PC-3 (cell line): Measurements from ENCODE around the gene RAB30. TPM values are rescaled to one million over a fixed set of nuclear protein-coding genes. Genes with fewer than 3 reads are reported as not detected.

Source experiments
- ATAC-seq: fragments of 200-7000 bp; cut with Tn5 transposase; 2 replicates; pipeline ENCODE4 v1.9.1; 2020; ENCODE audit warnings: mild to moderate bottlenecking, moderate library complexity
- BruUV-seq: library from RNA; stranded (reverse); fragments of 400-500 nt; replicated peaks from 2 replicates; lab custom pipeline; 2021; lab: Mats Ljungman, UMichigan
- CTCF ChIA-PET: fragments of 300-600 bp; sonication (Branson Sonifier 250); formaldehyde crosslinking; loops from one replicate; lab custom pipeline; 2022; ENCODE audit warnings: antibody characterized with exemption; lab: Charles Lee
- POLR2A ChIA-PET: fragments of 300-600 bp; sonication (Branson Sonifier 250); formaldehyde crosslinking; loops from one replicate; lab custom pipeline; 2022; ENCODE audit warnings: antibody characterized with exemption; ENCODE audit not compliant: unreplicated experiment; lab: Charles Lee
- DNase-seq: peaks from one replicate; pipeline ENCODE4 v3.0.0-alpha.2; 2015
- H2AFZ ChIP-seq: fragments of 300-600 bp; sonication (generic); 2 replicates; pipeline ENCODE4 v1.6.0; 2016; ENCODE audit warnings: antibody characterized with exemption, low read length
- H3F3A ChIP-seq: fragments of 300-600 bp; sonication (generic); one replicate; pipeline ENCODE4 v1.6.0; 2017; ENCODE audit warnings: antibody characterized with exemption, low read length, control low read depth, mild to moderate bottlenecking; ENCODE audit not compliant: unreplicated experiment
- H3K27ac ChIP-seq: fragments of 300-600 bp; sonication (generic); 2 replicates; pipeline ENCODE4 v1.5.1; 2016; ENCODE audit warnings: mild to moderate bottlenecking, low read length
- H3K27me3 ChIP-seq: fragments of 300-600 bp; sonication (generic); 2 replicates; pipeline ENCODE4 v1.6.1; 2016; ENCODE audit warnings: low read length, mixed read lengths
- H3K36me3 ChIP-seq: fragments of 300-600 bp; sonication (generic); 2 replicates; pipeline ENCODE4 v1.6.1; 2016; ENCODE audit warnings: low read depth, mixed run types, low read length, mixed read lengths
- H3K4me1 ChIP-seq: fragments of 300-600 bp; sonication (generic); 2 replicates; pipeline ENCODE4 v1.5.1; 2016; ENCODE audit warnings: low read length; ENCODE audit not compliant: insufficient read depth
- H3K4me2 ChIP-seq: fragments of 300-600 bp; sonication (generic); 2 replicates; pipeline ENCODE4 v1.6.0; 2016; ENCODE audit warnings: low read length
- H3K4me3 ChIP-seq: fragments of 300-600 bp; sonication (generic); 2 replicates; pipeline ENCODE4 v1.5.1; 2016; ENCODE audit warnings: mild to moderate bottlenecking, low read length, mixed read lengths
- H3K79me2 ChIP-seq: fragments of 300-600 bp; sonication (generic); 2 replicates; pipeline ENCODE4 v1.6.1; 2017; ENCODE audit warnings: low read length, mixed read lengths
- H3K9ac ChIP-seq: fragments of 300-600 bp; sonication (generic); 2 replicates; pipeline ENCODE4 v1.6.0; 2016; ENCODE audit warnings: mild to moderate bottlenecking, low read length
- H3K9me2 ChIP-seq: fragments of 300-600 bp; sonication (generic); replicated peaks from 2 replicates; pipeline ENCODE4 v1.6.1; 2016; ENCODE audit warnings: mixed run types, low read length, mixed read lengths
- H3K9me3 ChIP-seq: fragments of 300-600 bp; sonication (generic); 2 replicates; pipeline ENCODE4 v1.6.1; 2016; ENCODE audit warnings: low read length, mixed read lengths
- H4K20me1 ChIP-seq: fragments of 300-600 bp; sonication (generic); 2 replicates; pipeline ENCODE4 v1.6.1; 2016; ENCODE audit warnings: low read length, mixed read lengths
- CTCF ChIP-seq: fragments of 300-600 bp; sonication (generic); conservative IDR thresholded peaks from 2 replicates; pipeline ENCODE4 v1.5.1; 2017; ENCODE audit warnings: antibody characterized with exemption, low read depth, mild to moderate bottlenecking, low read length
- EZH2 ChIP-seq: fragments of 300-600 bp; sonication (generic); IDR thresholded peaks from one replicate; pipeline ENCODE4 v1.6.1; 2017; ENCODE audit warnings: antibody characterized with exemption, mild to moderate bottlenecking, low read length; ENCODE audit not compliant: unreplicated experiment
- EZH2phosphoT487 ChIP-seq: fragments of 300-600 bp; sonication (generic); IDR thresholded peaks from 2 replicates; pipeline ENCODE4 v1.6.1; 2018; ENCODE audit warnings: mild to moderate bottlenecking, antibody characterized with exemption, low read length, borderline replicate concordance
- intact Hi-C: fragments of 100-400 bp; cut with micrococcal nuclease; formaldehyde crosslinking; loops from 2 replicates; pipeline ENCODE4 v1.9.0; 2023
- total RNA-seq: library from RNA; depleted of rRNA; stranded (reverse); fragments of >200 nt; gene quantifications from 2 replicates; pipeline ENCODE4 v1.2.3, GENCODE V29; 2014

RAB30 gene
- total RNA-seq, 1 experiment from 2014 or later, result 6.6 TPM

GRCh38 chr11:83072350-83073242 lies 899 bp upstream of the RAB30 start:
- CTCF ChIA-PET, result interaction anchor here (1.2 kb wide), 1 partner anchor 205 kb away, joined by 4 read pairs; no protein-coding TSS in a partner anchor
- BruUV-seq, result TSS peak; percentile 80

GRCh38 chr11:83070731-83071566 lies 748 bp downstream of the RAB30 start:
- Histone ChIP-seq H3K4me2 (peak overlapping the region; percentile 93), H3K36me3 (peaks cover 5% of the 10 kb centered on the region; the same call in 1 of the 2 replicates), H4K20me1 (no peaks in the 10 kb centered on the region), H3K79me2 (peaks cover 80% of the 10 kb centered on the region), H3K4me3 (peak overlapping the region; percentile 86), H3F3A (no peaks in the 10 kb centered on the region), H2AFZ (peak overlapping the region; percentile 78), H3K27ac (peak overlapping the region; percentile 58), H3K9ac (peak overlapping the region; percentile 51), H3K4me1 (peaks cover 38% of the 10 kb centered on the region), H3K9me3 (no peaks in the 10 kb centered on the region), H3K27me3 (no peaks in the 10 kb centered on the region), H3K9me2 (no peaks in the 10 kb centered on the region)
- BruUV-seq, result TSS peak; percentile 62
- TF ChIP-seq EZH2, result no peak
- no peak for TF ChIP-seq EZH2phosphoT487
- TF ChIP-seq CTCF, result no peak
- intact Hi-C loops, result loop anchor here (1.0 to 5.0 kb wide), 8 partner anchors 19 to 165 kb away; no protein-coding TSS in a partner anchor
- ATAC-seq (peak; percentile 8), DNase-seq (no peak)
- ChIA-PET POLR2A (interaction anchor here (0.6 to 1.7 kb wide), 5 partner anchors 19 to 140 kb away, joined by 3 to 15 read pairs (median 4); no protein-coding TSS in a partner anchor), CTCF (interaction anchor here (0.8 to 1.2 kb wide), 2 partner anchors 19 to 144 kb away, joined by 3 to 4 read pairs; no protein-coding TSS in a partner anchor)

More at GRCh38 chr11:83072350-83073242, 899 bp upstream of the RAB30 start:
- no peak for DNase-seq
- no peaks in the 10 kb centered on the region for H3F3A ChIP-seq
- H3K4me2 ChIP-seq, result peak overlapping the region; percentile 92
- ATAC-seq, result no peak
- intact Hi-C loops, result loop anchor here (1.0 to 5.0 kb wide), 4 partner anchors 95 to 171 kb away; partner anchors contain the start of gene DDIAS
- POLR2A ChIA-PET, result interaction anchor here (0.6 to 1.7 kb wide), 3 partner anchors 21 to 84 kb away, joined by 3 to 4 read pairs (median 4); partner anchors contain the start of gene PCF11
- peaks cover 38% of the 10 kb centered on the region for H3K4me1 ChIP-seq
- no peaks in the 10 kb centered on the region for H4K20me1 ChIP-seq
- peak overlapping the region; percentile 86 for H3K4me3 ChIP-seq
- peak overlapping the region; percentile 69 for H2AFZ ChIP-seq
- no peaks in the 10 kb centered on the region for H3K9me2 ChIP-seq
- peaks cover 63% of the 10 kb centered on the region for H3K79me2 ChIP-seq
- peak overlapping the region; percentile 93 for H3K9ac ChIP-seq
- peak overlapping the region; percentile 63 for H3K27ac ChIP-seq
- no peaks in the 10 kb centered on the region for H3K9me3 ChIP-seq
- H3K27me3 ChIP-seq, result no peaks in the 10 kb centered on the region
- H3K36me3 ChIP-seq, result peaks cover 9% of the 10 kb centered on the region
- TF ChIP-seq CTCF, result no peak
- no peak for TF ChIP-seq EZH2
- TF ChIP-seq EZH2phosphoT487, result no peak
